HG02884 (cell line): ENCODE results near the gene ZYX.
"Not testable (repeated sequence)": the region's sequence is repeated elsewhere in the genome, so short reads cannot be mapped to it uniquely, and the experiment has no call there.

Experiments
- ATAC-seq: cut with Tn5 transposase; IDR thresholded peaks from one replicate; pipeline ENCODE4 v1.9.1; 2021; ENCODE audit warnings: mild to moderate bottlenecking, moderate library complexity; ENCODE audit not compliant: unreplicated experiment

The ZYX gene

DNA sequence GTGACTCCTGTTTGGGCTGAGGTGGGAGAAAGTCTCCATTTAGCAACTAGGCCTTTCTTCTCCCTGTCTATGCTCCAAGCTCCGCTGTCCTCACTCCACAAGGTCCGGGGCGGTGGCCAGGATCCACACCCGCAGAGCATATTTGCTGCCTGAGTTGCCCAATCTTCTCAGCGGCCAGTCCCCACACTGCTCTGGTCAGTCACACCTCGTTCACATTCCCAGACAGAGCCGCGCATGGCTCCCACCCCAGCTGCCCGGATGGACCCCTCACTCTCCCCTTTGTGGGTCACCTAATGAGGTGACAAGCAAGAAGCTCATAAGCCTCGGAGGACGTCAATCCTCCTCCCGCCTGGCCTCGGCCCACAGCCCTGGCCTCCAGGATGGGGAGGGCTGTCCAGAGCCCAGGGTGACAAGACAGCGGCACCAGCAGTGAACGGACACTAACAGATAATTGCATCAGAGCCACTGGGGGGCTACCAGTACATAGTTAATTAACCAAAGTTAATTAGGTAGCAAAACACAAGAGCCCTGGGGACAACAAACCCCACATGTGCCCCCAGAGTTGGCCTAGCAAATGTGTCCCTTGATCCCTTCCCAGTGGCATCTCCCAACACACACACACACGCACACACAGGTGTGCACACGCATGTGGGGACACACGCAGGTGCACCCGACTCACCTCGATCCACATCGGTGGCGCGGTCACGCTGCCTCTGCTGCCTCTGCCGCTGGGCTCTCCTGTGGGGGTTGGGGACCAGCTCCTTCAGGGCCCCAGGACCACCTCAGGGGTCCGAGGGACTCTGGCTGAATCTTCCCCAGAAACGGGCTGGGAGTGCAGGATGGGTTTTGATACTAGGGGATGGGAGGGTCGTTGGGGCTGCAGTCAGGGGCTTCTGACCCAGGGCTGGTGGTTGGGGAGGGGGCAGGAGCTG, 15.7 kb downstream of the ZYX start:
- ATAC-seq, result no peak

DNA sequence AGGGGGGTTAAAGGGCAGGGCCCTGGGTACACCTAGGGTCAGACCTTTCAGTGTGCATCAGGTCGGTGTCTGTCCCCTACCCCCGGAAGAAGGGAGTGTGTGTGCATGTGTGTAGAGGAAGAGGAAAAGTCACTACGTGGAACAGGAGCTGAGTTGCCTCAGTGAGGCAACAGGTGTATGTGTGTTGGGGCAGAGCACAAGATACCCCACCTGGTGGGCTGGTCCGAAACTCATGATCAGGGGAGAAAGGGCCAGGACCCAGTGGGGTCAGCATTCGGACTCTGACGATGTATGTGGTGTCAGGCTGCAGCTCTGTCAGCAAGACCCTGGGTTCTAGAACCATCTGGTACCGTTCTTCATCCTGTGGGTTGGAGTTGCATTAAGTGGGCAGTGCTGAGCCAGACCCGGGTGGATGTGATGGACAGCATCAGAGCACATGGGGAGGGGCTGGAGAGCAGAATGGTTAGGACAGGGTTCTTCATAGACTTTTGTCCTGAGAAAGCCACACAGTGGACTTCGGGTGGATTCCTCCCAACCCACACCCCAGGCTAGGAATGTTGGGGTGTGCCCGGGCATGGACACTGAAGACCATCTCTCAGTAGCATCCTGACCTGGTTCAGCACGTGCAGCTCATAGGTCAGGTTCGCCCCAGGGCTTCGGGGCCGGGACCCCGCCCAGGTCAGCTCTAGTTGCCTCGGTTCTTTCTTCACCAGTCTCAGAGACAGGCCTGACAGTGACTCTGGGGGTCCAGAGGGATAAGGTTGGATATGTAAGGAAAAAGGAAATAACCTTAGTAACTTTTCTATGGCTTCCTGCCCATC, 16.8 kb downstream of the ZYX start:
- no peak for ATAC-seq

DNA sequence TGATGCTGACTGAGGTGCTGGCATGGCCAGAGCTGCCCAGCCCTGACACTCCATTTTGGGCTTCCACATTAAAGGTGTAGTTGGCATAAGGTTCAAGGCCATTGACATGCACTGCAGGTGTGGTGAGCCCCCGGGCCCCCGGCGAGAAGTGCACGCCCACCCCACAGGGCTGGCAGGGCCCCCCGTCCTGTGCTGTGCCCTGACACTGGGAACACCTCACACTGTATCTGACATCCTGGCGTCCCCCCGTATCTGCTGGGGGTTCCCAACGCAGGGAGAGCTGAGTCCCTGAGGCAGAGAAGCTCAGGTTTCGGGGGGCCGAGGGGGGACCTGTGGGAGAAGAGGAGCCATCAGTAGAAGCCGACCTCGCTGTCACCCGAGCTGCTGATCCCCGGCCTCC, 17.5 kb downstream of the ZYX start:
- ATAC-seq, result no peak

DNA sequence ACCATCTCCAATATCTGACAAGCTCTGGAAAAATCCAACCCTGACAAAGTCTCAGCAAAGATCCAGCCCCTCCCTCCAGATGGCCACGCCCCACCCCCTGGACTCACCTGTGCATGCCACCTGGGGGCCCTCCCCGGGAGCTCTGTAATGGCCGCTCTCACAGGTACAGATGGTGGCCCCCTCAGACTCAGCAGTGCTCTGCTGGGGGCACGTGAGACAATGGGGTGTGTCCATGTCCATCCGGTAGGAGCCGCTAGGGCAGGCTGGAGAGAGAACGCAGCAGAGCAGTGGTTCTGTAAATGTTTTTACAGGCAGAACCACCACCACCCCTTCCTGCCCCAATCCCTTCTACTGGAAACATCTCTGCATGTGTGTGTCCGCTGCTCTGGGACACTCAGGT, 18.0 kb downstream of the ZYX start:
- ATAC-seq, result no peak

DNA sequence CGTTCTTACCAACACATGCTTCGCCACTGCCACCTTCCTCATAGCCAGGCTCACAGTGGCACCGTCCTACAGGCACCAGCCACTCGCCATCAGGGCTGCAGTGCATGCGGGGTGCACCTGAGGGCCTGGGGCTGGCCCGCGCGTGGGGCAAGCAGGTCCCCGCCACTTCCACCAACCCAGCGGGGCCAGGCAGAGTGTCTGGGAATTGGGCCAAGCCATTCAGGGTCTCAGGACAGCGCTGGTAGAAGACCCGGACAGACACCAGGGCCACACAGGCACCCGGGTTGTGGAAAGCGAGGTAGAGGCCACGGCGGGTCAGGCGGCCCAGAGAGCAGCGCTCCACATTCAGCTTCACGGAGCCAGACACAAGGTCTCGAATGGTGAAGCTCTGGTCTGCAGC, 18.5 kb downstream of the ZYX start:
- ATAC-seq, result no peak

DNA sequence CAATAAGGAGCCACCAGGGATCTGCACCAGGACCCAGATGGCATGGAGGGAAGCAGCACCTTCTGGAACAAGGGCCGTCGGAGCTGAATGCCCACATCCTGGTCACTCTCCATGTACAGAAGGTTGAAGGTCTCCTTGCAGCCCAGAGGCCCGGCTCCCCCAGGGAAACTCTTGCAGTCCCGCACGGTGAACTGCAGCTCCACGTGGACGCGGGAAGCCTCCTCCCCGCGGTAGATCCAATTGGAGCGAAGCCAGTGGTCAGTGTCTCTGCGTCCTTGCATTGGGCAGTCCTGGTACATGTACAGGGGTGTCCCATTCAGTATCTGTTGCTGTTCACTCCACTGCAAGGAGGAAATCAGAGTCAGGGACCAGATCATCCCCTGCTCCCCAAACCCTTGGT, 20.1 kb downstream of the ZYX start:
- no peak for ATAC-seq

DNA sequence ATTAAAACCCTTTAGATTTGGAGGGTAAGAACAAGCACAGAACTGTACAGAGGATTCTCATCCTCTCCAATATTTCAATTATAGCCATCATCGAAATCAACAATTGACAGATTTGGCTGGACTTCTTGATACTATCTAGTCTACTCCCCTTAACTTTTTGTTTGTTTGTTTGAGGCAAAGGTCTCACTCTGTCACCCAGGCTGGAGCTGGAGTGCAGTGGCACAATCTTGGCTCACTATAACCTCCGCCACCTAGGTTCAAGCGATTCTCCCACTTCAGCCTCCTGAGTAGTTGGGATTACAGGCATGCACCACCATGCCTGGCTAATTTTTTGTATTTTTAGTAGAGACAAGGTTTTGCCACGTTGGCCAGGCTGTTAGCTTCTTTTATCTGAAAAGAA, 21.1 kb downstream of the ZYX start:
- ATAC-seq, result not testable (repeated sequence)

DNA sequence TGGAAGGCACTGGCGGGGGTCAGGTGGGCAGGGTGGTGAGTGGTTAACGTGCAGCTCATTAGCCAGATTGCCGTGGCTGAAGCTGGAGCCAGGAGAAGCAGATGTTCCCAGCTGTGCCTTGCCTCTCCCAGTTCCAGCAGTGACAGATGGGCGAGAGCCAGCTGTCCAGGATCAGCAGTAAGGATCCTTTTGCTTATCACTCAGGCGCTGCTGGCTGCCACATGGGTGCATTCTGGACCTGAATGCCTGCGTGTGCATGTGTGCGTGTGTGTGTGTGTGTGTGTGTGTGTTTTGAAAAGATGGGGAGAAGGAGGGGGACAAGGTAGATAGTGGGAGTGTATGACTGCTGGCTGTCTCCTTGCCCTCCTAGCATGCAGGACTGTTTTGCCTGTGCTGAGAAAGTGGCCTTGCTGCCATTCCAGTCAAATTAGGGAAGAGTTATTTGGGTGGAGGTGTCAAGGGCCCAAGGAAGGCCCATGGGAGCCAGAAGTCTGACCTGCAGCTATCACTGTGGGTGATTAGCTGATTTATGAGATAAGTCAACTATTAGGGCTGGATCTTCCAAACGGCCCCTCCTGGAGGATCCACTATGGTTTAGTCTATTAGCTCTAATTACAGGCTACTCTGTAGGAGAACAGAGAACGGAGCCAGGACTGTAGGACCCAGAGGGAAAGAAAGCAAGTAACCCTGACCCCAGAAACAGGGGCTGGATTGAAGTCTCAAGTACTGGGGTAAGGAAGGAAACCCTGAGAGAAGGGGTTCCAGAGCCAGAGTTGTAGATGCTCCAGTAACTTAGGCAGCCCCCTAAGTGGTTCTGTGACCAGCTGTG, 24.2 kb downstream of the ZYX start:
- ATAC-seq, result no peak

DNA sequence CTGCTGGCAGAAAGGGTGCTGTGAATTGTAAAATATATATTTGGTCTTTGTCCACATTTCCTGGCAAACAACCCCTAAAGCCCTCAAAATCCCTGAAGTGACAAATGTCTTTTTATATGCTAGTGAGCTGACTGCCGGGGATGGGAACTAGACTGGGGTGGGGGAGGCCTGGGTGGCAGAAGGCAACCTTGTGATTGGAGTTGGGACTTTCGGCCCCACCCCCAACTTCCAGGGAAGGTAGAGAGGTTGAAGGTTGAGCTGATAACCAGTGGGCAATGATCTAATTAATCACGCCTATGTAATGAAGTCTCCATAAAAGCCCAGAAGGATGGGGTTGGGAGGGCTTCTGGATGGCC, 24.8 kb downstream of the ZYX start:
- ATAC-seq, result no peak

DNA sequence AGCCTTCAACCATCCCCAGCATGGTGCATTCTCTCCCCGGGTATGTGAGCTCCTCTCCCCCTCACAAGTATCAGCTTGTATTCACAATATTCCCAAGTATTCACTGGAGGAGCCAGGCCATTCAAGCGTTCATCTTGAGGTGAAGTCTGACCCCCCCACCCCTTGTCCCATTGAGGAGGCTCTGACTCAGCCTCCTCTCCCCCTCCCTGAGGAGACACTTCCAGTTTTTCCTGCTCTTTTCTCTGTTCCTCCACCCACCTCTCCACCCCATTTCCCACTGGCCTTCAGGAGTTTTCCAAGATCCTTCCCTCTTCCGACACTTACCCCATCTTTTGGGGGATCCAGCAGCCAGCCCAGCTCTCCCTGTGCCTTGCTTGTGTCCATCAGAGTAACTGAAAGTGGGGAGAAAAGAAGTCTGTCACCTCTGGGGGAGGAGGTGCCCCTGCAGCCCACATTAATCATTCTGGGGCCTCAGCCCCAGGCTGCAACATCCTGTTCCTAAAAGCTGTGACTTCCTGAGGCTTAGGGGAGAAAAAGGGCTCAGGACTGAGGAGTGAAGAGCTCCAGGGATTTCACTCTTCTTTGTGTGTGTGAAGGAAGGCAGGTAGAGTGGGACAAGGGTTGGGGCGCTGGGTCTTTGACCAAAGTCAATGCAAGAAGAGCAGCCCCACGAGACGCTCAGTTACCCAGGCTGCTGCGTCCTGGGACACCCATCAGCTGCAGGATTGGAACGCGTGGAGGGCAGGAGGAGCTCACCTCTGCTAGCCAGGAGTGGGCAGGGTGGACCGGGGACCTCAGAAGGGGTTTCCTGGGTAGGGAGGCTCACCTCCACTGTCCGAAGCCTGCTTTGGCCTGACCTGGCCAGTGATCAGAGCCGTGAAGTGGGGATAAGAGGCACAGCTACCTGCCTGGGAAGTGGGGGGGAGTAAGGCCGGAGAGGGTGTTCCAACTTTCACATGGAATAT, 26.4 kb downstream of the ZYX start:
- ATAC-seq, result no peak

DNA sequence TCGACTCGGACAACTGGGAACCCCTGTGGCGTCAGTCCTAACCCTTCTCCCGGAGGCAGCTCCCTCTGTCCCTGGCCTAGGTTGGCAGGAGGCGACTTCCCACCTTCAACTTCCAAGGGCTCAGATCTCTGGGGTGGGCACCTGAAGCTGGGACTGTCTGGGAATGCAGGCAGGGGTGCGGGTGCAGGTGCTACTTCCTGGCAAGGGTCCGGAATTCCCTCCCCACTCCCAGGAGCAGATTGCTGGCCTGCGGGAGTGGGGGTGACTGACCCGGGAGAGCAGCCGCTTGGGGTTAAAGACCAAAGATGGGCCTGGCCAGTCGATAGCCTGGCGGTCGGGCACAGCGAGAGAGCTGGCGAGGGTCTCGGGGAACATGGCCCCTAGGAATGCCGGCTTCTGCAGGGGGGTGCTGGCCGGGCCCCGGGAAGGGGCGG, 27.1 kb downstream of the ZYX start:
- no peak for ATAC-seq

DNA sequence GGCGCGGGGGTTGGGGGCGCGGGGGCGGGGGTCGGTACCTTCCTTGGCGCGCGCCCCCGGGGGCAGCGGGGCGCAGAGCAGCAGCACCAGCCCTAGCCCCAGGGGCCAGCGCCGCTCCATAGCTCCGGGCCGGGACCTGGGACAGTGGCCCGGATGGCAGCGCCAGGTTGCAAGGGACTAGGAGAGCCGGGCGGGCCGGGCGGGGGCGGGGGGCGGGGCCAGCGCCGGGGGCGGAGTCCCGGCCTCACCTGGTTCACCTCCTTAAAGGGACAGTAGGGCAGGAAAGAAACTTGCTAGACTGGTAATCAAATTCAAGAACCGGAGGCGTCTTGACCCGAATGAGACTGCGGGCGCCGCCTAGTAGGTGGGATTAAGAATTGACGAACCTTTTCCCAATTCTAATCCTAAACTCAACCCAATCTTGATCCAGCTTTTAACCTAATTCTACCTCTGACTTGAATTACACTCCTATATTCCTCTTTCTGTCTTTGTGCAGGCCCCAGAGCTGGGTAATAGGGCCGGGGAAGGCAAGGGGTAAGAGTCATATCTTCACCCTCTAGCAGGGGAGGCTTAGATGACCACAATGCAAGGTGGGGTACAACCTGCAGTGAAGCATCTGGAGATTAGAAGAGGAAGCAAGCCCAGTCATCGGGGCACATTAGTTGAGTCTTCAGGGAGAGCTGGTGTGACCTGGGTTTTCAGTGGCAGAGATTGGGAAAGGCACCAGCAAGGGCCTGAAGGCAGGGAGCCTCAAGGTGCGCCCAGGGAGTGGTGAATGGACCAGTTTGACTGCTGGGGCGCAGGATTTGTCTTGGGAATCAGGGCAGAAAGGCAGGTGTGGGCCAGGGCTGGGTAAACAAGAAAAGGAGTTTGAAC, 27.8 kb downstream of the ZYX start, which contains the start of gene EPHA1:
Gene EPHA1 (minus strand): TSS at position 171 of the 876 bp plus-strand sequence. CDS start 51 bp downstream, at position 120.
- ATAC-seq, result no peak

DNA sequence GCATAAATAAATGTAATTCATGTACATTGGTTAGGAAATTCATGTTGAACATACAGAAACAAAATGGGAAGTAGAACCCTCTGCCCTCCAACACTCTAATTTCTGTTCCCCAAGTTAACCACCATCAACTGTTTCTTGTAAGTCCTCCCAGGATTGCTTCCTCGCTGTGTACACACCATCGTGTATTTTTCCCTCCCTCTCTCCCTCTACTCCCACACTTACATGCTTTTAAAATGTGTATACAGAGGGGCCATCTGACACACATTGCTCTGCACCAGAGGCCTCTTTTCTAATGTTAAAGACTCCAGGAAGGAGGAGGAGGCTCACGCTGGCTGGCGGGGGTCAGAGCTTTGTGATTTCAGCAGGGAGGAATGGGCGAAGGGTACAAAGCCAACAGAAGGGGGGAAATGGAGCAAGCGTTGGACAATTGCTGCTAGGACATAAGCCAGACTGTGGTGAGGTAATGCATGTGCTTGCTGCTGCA, 29.4 kb downstream of the ZYX start:
- no peak for ATAC-seq

DNA sequence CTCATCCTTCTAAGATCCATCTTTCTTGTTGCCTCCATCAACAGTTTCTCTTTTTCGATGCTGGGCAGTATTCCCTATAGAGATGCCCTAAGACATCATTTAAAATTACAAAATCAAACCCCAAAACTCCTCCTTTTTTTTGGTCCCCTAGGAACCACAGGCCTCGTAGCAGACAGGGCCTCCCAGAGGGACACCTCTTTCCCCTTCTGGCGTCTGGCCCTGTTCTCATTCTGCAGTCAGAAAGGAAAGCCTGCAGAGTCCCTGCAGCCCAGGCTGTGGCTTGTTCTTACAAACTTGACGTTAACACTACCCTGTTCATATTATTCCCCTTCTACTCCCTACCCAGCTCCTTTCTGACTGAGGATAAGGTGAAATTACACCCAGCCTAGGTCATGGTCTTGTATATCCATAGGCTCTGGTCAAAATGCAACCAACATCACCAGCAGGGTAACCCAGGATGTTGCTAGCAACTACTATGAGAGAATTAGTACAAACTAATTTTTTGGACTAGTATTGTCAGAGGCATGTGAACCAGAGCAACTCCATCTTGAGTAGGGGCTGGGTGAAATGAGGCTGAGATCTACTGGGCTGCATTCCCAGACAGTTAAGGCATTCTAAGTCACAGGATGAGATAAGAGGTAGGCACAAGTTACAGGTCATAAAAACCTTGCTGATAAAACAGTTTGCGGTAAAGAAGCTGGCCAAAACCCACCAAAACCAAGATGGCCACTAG, 31.0 kb downstream of the ZYX start:
- no peak for ATAC-seq

DNA sequence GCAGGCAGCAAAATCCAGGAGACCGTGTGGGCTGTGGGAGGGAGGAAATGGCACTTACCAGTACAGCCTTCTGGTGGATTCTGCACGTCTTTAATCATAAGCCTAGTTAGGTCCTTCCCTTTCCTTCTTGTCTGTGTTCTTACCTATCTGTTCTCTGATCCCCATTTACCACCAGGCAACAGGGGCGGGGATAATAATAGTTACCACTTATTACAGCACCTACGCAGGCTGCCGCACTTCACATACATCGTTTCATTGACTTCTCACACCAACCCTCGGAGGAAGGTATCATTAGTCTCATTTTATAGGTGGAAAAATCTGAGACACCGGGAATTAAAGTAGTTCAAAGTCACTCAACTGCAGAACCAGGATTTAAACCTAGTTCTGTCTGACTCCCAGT, 32.0 kb downstream of the ZYX start:
- ATAC-seq, result no peak

DNA sequence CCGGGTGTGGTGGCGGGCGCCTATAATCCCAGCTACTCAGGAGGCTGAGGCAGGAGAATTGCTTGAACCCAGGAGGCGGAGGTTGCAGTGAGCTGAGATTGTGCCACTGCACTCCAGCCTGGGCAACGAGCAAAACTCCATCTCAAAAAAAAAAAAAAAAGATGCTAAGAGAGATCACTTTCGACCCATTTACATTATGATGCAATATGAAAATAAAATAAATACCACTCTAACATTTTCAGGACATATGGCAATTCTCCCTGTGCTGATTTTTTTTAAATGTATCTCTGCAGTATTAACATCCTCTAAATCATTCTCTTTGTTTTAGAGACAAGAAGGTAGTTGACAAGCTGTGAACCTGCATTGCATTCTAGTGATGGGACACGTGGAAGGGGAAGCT, 34.1 kb downstream of the ZYX start:
- ATAC-seq, result not testable (repeated sequence)

DNA sequence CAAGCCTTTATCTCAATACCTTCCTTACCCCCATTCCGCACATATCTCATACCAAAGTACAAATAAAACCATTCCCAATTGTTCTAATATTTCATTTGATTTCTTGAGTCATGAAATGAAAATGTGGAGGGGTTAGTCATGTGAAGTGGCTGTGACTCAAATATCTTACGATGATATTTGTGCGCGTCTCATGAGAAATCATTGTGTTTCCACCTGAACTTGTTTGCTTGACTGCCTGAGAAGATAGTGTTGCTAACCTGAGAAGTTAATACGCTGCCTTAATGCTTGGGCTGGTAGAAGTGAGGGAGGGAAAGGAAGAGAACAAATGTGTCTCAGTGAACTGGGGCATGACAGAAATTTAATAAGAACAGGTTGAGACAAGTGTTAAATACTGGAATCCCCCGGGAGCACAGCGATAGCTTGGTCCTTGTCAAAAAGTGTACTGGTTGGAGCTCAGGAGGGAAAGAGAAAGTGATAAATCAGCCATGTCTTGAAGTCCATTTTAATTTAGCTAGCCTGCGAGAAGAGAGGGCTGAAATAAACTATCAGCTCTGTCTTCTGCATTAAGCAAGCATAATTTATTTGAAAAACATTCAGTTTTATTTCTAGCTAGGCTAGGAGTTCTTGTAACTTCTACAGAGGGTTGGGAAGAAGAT, 34.7 kb downstream of the ZYX start:
- no peak for ATAC-seq
